GM12892 (cell line): ENCODE measurements around the gene YJU2.

Experiments used
- POLR2A ChIP-seq: IDR thresholded peaks from 2 replicates; pipeline ENCODE4 v1.6.1; 2011; ENCODE audit warnings: low read depth, low read length, control low read depth
- TAF1 ChIP-seq: IDR thresholded peaks from 2 replicates; pipeline ENCODE4 v1.6.1; 2011; ENCODE audit warnings: low read depth, mild to moderate bottlenecking, control low read depth, low read length, borderline replicate concordance

GRCh38 chr19:4264812-4265211 is 17.9 kb downstream of the YJU2 start:
- TF ChIP-seq POLR2A (no peak), TAF1 (no peak)
